ENCODE results near the gene ATN1. TPM values are rescaled to one million over a fixed set of nuclear protein-coding genes. Genes with fewer than 3 reads are reported as not detected.

Gene ATN1
- total RNA-seq, 1 donor = 16.4 TPM

GRCh38 chr12:6957741-6958608, 30.2 kb downstream of the ATN1 start:
- DNase-seq (ENCODE audit: low read depth) = no peak
- H3K4me3 ChIP-seq (ENCODE audit: low read depth, low read length) = no peak overlapping the region
- no peak for TF ChIP-seq CTCF (IDR thresholded peaks at IDR 0.05; ENCODE audit: insufficient read depth, low read depth, low read length)

- no peak overlapping the region for H3K4me3 ChIP-seq (ENCODE audit: low read depth, low read length)
- no peak for DNase-seq (ENCODE audit: low read depth)
- TF ChIP-seq CTCF (IDR thresholded peaks at IDR 0.05; ENCODE audit: insufficient read depth, low read depth, low read length) = no peak
These were observed 30.9 kb downstream of the ATN1 start for GRCh38 chr12:6958609-6959057.

- no peak for DNase-seq (ENCODE audit: low read depth)
- H3K4me3 ChIP-seq (ENCODE audit: low read depth, low read length) = no peak overlapping the region
- no peak for TF ChIP-seq CTCF (IDR thresholded peaks at IDR 0.05; ENCODE audit: insufficient read depth, low read depth, low read length)
These were observed 31.5 kb downstream of the ATN1 start for GRCh38 chr12:6959058-6959804.

GRCh38 chr12:6959805-6960592, 32.2 kb downstream of the ATN1 start:
- H3K4me3 ChIP-seq (ENCODE audit: low read depth, low read length) = no peak overlapping the region
- TF ChIP-seq CTCF (IDR thresholded peaks at IDR 0.05; ENCODE audit: insufficient read depth, low read depth, low read length) = no peak
- no peak for DNase-seq (ENCODE audit: low read depth)

GRCh38 chr12:6960593-6961277, 33.0 kb downstream of the ATN1 start:
- H3K4me3 ChIP-seq (ENCODE audit: low read depth, low read length) = peak overlapping the region; percentile 39
- peak; percentile 32 for TF ChIP-seq CTCF (IDR thresholded peaks at IDR 0.05; ENCODE audit: insufficient read depth, low read depth, low read length)
- DNase-seq (ENCODE audit: low read depth) = peak; percentile 36

- H3K4me3 ChIP-seq (ENCODE audit: low read depth, low read length) = peak overlapping the region; percentile 39
- DNase-seq (ENCODE audit: low read depth) = peak; percentile 78
- TF ChIP-seq CTCF (IDR thresholded peaks at IDR 0.05; ENCODE audit: insufficient read depth, low read depth, low read length) = no peak
These were observed 33.5 kb downstream of the ATN1 start for GRCh38 chr12:6961278-6961694.
